NCI-H1930 (cell line): ENCODE data around the gene CDR2.
"Not testable (repeated sequence)": the region's sequence is repeated elsewhere in the genome, so short reads cannot be mapped to it uniquely, and the experiment has no call there.

ENCODE experiments used
- DNase-seq, 2 experiments: peaks; one replicate each; lab custom pipeline; 2025; lab: John Stamatoyannopoulos, UW

The CDR2 gene

GRCh38 chr16:22304411-22304810 is 70.0 kb downstream of the CDR2 start:
- no peak for DNase-seq

GRCh38 chr16:22302776-22303363 is 71.5 kb downstream of the CDR2 start:
- DNase-seq = no peak

- DNase-seq = not testable (repeated sequence)
Observed at GRCh38 chr16:22301423-22301822, 73.0 kb downstream of the CDR2 start.

- no peak for DNase-seq
Observed at GRCh38 chr16:22300427-22301071, 73.9 kb downstream of the CDR2 start.

- no peak for DNase-seq
Observed at GRCh38 chr16:22299036-22299435, 75.4 kb downstream of the CDR2 start.

GRCh38 chr16:22297871-22298733 is 76.3 kb downstream of the CDR2 start:
- peak; percentile 75 to 83 for DNase-seq

- DNase-seq = peak; percentile 97 to 99
Observed at GRCh38 chr16:22297114-22297870, 77.1 kb downstream of the CDR2 start, which contains the start of gene POLR3E. TSS of gene POLR3E (plus strand) at chr16:22297409. CDS start at chr16:22302969, 5,560 bp downstream.

- DNase-seq = peak in 1 of 2 experiments; percentile 29
Observed at GRCh38 chr16:22296225-22297113, 78.0 kb downstream of the CDR2 start.
